ENCODE data around the gene MAP2K6.

The MAP2K6 gene

DNA sequence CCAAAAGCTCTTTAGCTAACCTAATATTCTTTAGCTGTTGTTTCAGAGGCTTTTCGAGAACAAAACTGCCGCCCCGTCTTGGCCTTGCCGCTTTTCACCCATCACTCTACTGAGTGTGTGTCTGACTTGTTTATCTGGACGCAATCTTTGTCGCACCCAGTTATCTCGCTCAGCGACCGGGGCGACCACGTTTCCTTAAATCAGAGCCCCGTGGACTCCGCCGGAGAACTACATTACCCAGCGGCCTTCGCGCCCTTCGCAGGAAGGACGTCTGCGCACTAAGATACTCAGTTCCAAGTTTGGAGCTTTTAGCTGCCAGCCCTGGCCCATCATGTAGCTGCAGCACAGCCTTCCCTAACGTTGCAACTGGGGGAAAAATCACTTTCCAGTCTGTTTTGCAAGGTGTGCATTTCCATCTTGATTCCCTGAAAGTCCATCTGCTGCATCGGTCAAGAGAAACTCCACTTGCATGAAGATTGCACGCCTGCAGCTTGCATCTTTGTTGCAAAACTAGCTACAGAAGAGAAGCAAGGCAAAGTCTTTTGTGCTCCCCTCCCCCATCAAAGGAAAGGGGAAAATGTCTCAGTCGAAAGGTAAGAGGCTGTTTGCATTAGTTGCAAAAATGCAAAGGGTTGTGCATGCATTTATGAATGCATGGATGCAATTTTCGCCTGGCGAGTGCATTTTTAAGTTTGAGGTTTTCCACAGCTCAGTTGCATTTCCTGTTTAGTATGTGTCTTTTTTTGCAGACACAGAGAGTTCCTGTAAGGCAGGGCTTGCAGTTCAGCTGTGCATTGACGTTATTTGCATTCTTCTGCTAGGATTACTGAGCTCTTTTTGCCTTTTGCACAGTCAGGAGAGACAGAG, at the start of gene MAP2K6:
Gene MAP2K6, plus strand, starts transcription at position 290 of the 867 bp plus-strand sequence. Its CDS starts 288 bp downstream, at position 578.
- DNase-seq: peak; percentile 57 to 85

DNA sequence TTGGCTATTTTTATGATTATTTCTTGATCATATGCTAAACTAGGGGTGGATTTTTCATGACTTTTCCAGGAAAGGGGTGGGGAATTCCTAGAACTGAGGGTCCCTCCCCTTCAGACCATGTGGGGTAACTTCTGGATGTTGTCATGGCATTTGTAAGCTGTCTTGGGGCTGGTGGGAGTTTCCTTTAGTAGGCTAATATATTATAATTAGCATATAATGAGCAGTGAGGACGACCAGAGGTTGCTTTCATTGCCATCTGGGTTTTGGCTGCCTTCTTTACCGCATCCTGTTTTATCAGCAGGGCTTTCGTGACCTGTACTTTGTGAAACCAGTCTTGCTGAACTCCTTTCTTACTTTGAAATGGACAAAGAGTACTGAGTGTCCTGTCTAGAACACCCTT, 47.2 kb upstream of the MAP2K6 start:
- DNase-seq: no peak

- no peak for DNase-seq
Observed at GRCh38 chr17:69373069-69373468, 41.4 kb upstream of the MAP2K6 start.

DNA sequence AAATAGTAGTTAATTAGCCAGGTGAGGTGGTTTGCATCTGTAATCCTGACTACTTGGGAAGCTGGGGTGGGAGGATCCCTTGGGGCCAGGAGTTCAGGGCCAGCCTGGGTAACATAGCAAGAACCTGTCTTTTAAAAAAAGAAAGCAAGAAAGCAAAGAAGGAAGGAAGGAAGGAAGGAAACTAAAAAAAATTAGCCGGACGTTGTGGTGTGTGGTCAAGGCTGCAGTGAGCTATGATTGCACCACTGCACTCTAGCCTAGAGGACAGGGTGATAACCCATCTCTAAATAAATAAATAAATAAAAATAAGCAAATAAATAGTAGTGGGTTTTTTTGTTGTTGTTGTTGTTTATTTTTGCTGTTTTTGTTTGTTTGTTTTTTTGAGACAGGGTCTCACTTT, 39.3 kb upstream of the MAP2K6 start:
- DNase-seq: no peak

DNA sequence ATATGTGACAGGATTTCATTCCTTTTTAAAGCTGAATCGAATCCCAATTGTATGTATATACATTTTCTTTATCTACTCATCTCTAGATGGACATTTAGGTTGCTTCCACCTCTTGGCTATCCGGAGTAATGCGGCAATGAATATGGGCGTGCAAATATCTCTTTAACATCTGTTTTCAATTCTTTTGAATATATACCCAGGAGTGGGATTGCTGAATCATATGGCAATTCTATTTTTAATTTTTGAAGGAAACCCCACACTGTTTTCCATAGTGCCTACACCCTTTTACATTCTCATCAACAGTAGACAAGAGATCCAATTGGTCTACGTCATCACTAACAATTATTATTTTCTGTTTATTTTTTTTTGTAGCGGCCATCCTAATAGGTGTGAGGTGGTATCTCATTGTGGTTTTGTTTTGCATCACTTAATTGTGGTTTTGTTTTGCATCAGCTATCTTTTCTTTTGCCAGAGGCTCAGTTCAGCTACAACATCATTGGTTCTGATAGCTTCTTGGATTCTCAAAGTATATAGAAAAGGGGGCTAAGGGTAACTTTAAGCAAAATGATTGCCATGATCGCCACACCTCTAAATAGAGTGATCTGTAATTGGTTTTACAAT, 25.6 kb upstream of the MAP2K6 start:
- DNase-seq: no peak

DNA sequence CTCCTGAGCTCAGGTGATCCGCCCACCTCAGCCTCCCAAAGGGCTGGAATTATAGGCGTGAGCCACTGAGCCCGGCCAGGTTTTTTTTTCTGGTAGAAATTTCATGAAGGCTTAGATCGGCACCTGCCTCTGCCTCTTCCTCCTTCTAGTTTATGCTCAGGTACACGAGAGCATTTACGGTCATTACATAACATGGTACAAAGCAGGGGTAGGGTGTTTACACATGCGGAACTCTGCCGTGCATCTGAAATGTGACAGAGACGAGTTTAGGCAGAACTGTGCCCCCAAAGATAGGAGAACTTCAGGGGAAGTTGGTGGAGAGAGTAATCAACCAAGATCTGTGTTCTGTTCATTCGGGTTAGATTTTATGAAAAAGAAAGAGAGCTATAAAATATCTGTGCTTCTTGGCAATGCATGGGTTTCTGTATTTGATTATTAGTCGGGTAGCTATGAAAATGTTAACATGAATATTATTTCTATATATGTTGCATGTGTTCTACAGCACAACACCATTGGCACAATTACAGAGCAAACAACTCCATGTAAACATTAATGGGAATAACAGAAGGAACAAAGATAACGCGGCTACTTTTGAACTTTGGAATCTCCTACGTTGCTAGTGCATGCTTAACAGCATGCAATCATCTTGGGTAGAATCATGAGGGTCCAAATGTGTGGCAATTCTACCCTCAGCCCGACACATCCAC, 23.5 kb upstream of the MAP2K6 start:
- no peak for DNase-seq

DNA sequence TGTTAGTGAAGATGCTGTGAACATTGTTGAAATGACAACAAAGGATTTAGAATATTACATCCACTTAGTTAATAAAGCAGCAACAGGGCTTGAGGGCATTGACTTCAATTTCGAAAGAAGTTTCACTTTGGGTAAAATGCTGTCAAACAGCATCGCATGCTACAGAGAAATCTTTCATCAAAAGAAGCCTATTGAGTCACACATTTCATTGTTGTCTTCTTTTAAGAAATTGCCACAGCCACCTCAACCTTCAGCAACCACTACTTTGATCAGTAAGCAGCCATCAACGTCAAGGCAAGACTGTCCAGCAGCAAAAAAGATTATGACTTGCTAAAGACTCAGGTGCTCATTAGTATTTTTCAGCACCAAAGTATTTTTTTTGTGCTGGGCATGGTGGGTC, 13.2 kb upstream of the MAP2K6 start:
- no peak for DNase-seq

DNA sequence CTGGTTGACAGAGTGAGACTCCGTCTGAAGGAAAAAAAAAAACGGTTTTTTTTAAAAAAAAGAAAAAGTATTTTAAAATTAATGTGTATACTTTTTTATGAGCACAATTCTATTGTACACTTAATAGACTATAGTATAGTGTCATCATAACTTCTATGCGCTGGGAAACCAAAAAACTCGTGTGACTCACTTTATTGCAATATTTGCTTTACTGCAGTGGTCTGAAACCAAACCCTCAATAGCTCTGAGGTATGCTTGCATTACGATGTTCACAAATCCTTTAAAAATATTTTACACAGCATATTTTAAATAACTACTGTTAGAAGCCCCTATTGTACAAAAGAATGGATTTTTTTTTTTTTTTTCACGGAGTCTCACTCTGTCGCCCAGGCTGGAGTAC, 12.4 kb upstream of the MAP2K6 start:
- no peak for DNase-seq

DNA sequence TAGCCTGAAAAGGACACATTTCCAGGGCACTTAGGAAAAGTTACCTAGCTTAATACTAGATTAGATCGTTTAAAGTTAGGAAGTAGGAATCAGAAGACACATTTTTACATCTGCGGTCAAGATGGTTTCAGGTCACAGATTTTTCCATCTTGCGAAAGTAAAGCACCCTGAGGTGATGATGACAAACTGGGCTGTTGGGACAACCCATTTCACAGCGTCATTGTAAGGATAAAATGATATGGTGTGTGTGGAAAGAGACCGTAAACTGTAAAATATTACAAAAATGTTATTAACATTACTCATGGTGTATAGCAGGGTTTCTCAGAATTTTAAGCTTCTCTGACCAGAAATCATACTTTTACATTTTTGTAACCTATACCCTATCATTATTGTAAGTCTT, 10.1 kb upstream of the MAP2K6 start:
- no peak for DNase-seq

DNA sequence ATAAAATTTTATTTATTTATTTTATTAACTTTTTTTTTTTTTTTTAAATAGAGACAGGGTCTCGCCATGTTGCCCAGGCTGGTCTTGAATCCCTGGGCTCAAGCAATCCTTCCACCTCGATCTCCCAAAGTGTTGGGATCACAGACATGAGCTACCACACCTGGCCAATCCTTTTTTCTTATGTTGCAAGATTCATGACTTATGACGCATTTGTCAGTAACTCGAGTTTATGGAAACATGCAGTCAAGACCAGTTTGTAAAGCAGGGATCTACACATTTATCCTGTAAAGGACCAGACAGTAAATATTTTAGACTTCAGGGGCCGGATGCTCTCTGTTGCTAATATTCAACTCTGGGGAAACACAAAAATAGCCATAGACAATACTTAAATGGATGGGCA, 9.4 kb upstream of the MAP2K6 start:
- DNase-seq: no peak

DNA sequence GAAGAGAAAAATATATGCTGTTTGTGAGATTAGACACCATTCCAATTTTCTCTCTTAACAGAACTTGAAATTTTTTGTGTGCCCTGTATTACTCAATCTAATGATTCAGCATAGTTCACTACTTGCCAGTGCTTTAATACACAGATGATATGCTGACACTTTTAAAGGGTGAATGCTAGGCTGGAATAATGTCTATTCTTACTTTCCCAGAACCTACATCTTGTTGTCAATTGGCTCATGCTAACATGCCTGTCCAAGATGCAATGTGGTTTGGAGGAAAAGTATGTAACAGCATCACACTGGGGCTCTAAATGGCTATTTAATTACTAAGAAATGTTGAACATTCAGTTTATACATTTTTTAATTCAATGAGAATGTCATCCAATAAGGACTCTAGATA, 7.6 kb upstream of the MAP2K6 start:
- no peak for DNase-seq

DNA sequence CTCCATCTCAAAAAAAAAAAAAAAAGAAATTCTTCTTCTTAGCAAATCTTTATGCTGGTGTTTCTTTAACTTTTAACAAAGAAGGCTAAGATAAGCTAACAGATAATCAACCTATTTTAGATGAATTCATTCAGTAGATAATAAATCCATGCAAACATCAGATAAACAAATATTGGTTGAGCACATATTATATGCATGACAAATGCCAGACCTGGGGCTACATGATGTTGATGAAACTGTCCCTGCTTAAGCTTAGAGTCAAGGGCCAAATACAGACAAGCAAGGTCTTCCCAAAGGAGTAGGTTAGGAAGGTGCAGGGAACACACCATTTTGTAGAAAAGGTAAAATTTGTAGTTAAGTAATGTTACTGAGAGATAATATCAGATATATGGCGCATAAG, 6.7 kb upstream of the MAP2K6 start:
- no peak for DNase-seq

- no peak for DNase-seq
Observed at GRCh38 chr17:69410671-69411070, 3.8 kb upstream of the MAP2K6 start.

- DNase-seq: no peak
Observed at GRCh38 chr17:69411766-69412165, 2.7 kb upstream of the MAP2K6 start.

DNA sequence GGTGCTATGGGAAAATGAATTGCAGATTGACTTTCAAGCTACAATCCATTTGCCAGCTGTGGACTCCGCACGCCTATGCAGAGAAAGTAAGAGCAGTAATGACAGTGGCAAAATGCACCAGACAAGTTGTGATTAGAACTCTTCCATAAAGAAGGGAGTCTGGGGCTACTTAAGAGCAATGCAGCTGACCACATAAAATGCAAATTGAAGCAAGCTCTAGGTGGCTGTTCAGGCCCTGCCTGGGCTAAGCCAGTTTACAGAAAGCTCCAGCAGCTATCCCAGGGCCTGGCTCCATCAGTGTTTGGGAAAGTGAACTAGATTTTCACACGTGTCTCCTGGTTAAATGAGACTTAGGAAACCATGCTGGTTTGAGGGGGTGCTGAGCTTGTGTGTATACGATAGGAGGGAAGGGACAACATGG, 2.2 kb upstream of the MAP2K6 start:
- no peak for DNase-seq

- no peak for DNase-seq
Observed at GRCh38 chr17:69415431-69415830, 934 bp downstream of the MAP2K6 start.

DNA sequence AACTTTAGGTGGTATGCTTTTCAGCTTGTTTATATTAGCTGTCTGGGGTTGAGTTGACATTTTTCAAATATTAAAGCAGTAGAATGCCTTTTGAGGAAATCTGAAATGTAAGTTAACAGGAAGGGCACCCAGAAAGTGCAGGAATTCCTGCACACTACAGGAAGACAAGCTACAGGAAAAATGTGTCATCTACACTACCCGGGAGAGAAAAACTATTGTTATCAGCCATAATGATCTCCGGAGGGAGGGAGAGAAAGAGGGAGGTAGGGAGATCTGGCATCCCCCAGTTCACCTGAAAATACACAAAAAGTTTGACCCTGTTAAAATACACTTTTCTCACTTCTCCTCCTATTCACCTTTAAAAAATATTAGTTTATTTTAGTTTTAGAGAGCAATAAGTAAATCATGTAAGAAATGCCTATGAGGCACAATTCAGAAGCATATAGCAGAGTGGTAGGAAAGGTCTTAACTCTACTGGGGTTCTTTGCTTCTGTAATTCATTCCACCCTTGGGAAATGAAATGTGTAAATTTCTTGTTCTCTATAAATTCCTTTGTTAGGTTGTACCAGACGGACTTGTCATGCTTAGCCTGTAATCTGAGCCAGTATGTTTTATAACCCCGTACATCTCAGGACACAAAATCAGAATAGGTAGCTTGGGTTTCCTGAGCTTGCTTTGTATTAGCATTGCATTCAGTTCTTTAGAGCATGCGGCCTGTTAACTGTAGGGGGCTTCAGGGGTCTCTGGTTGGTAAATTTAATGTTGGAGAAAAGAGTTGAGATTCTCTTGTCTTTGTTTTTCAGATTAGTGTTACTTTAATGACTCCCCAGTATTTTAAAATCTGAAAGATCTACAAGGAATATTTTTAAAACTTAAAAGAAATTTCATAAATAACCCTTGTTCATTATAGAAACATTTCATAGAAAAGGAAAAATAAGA, 3.3 kb downstream of the MAP2K6 start:
- DNase-seq: no peak

DNA sequence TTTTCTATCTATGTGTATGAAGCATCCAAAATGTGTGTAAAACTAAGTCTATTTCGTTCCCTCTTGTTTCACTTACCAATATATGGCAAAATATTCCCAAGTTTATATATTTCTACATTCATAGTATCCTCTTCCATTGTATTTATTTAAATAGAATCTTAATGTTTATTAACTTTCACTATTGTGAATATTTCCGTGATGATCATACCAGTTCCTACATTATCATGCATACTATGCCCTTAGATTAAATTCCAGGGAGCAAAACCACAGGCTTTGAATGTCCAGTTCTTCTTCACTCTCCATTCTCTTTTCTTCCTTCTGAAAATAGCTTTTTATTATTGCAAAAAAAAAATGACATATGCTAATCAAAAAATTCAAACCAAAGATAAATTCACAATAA, 4.0 kb downstream of the MAP2K6 start:
- DNase-seq: no peak

GRCh38 chr17:69423450-69423849, 9.0 kb downstream of the MAP2K6 start:
- no peak for DNase-seq

DNA sequence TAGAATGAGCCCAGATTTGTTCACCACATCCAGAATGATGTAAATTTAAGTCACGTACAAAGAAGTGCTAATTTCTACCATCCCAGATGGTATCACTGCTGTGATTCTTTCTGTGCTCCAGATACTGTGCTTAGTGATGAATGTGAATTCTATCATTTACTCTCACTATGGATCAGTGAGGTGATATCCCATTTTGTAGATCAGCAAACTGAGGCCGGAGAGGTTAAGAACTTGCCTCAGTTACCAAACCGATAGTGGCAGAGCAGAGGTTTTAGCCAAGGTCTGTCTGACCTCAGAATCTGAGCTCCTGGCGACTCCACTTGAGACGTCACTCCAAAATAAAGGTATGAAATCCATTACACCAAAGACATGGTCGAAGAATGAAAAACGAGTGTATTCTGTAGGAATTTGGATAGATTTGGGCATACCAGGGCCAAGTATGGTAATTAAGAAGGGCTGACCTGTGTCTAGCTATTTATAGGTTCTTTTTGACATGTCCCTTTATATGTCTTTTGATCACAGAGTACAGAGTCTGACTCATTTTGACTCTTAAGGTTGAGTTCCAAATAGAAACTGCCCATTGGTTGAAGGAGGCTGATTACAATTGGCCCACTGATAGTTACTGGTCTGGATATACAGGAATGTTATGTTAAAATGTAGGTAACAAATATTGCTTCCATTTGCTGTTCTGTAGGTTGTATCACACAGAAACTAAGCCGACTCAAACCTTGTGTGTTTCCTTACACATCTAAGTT, 10.0 kb downstream of the MAP2K6 start:
- no peak for DNase-seq

GRCh38 chr17:69425978-69426377, 11.5 kb downstream of the MAP2K6 start:
- no peak for DNase-seq

Data from NCI-H524 (cell line).